Brain microvascular endothelial cell (primary cell): ENCODE data around the gene TMEM26.

Experiments used
- DNase-seq: peaks from one replicate; pipeline ENCODE4 v3.0.0-alpha.2; 2020
- H3K27ac ChIP-seq: fragments of 250-450 bp; sonication (Bioruptor Pico); 2 replicates; pipeline ENCODE4 v1.5.1; 2020; ENCODE audit warnings: mild to moderate bottlenecking, moderate library complexity
- H3K27me3 ChIP-seq: fragments of 250-450 bp; sonication (Bioruptor Pico); replicated peaks from 2 replicates; pipeline ENCODE4 v1.5.1; 2020; ENCODE audit warnings: mild to moderate bottlenecking
- H3K36me3 ChIP-seq: fragments of 250-450 bp; sonication (Bioruptor Pico); replicated peaks from 2 replicates; pipeline ENCODE4 v1.5.1; 2020; ENCODE audit warnings: mild to moderate bottlenecking
- H3K4me3 ChIP-seq: 2 replicates; pipeline ENCODE4 v1.5.1; 2011; ENCODE audit warnings: low read depth, mild to moderate bottlenecking, control low read depth, low read length, moderate library complexity
- in situ Hi-C: cut with HindIII; loops from 2 replicates; pipeline ENCODE4 v1.10.0; 2017; ENCODE audit warnings: low sequenced_read_pairs, low pct_ligation_motif_present
- TF ChIP-seq, protein P1 (sequence below): IDR thresholded peaks from 2 replicates; pipeline ENCODE4 v1.5.1; 2011; ENCODE audit warnings: low read depth, mild to moderate bottlenecking, moderate library complexity, low read length, control low read depth, inconsistent platforms; ENCODE audit errors: missing control alignments

Gene TMEM26

DNA sequence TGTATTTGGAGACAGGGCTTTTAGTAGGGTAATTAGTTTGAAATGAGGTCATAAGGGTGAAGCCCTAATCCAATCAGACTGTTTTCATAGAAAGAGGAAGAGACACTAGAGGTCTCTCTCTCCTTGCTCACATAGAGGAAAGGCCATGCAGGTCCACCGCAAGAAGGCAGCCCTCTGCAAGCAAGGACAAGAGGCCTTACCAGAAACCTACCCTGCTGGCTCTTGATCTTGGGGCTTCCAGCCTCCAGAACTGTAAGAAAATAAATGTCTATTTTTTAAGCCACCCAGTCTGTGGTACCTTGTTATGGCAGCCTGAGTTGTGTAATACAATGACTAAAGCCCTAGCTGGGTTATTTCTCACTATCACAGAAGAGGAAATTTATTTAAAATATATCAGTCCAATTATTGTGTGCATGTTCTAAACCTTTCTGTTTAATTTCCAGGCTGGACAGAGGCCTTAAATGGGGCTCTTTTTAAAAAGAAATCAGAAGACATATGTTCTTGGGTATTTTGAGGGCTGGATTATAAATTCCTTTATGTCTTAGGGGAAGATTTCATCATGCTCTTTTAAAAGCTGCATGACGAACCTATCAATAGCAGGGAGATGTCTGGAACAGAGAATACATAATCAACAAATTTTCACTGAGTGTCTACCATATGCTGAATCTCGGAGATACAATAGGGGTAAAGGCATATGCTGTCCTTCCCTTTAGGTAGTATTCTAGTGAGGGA, 12.9 kb upstream of the TMEM26 start:
- TF ChIP-seq, protein P1, sequence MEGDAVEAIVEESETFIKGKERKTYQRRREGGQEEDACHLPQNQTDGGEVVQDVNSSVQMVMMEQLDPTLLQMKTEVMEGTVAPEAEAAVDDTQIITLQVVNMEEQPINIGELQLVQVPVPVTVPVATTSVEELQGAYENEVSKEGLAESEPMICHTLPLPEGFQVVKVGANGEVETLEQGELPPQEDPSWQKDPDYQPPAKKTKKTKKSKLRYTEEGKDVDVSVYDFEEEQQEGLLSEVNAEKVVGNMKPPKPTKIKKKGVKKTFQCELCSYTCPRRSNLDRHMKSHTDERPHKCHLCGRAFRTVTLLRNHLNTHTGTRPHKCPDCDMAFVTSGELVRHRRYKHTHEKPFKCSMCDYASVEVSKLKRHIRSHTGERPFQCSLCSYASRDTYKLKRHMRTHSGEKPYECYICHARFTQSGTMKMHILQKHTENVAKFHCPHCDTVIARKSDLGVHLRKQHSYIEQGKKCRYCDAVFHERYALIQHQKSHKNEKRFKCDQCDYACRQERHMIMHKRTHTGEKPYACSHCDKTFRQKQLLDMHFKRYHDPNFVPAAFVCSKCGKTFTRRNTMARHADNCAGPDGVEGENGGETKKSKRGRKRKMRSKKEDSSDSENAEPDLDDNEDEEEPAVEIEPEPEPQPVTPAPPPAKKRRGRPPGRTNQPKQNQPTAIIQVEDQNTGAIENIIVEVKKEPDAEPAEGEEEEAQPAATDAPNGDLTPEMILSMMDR, result no peak
- Histone ChIP-seq H3K27me3 (no peaks in the 10 kb centered on the region), H3K27ac (no peak overlapping the region), H3K36me3 (no peaks in the 10 kb centered on the region), H3K4me3 (no peak overlapping the region)
- in situ Hi-C loops, result no loop called here
- no peak for DNase-seq

DNA sequence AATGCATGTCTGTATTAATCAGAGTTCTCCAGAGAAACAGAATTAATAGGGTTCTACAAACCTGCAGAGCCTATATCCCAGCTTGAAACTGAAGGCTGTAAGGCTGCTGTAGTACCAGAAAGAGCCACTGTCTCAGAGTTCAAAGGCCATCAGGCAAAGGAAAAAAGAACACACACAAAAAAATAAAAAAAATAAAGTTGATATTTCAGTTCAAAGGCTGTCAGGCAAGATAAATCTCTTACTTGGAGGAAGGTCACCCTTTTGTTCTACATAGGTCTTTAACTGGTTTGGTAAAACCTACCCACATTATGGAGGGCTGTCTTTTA, 12.0 kb upstream of the TMEM26 start:
- H3K27me3 ChIP-seq, result no peaks in the 10 kb centered on the region
- DNase-seq, result no peak
- in situ Hi-C loops, result no loop called here
- TF ChIP-seq, protein P1, result peak; percentile 37
- no peak overlapping the region for H3K4me3 ChIP-seq
- no peaks in the 10 kb centered on the region for H3K36me3 ChIP-seq
- no peak overlapping the region for H3K27ac ChIP-seq

DNA sequence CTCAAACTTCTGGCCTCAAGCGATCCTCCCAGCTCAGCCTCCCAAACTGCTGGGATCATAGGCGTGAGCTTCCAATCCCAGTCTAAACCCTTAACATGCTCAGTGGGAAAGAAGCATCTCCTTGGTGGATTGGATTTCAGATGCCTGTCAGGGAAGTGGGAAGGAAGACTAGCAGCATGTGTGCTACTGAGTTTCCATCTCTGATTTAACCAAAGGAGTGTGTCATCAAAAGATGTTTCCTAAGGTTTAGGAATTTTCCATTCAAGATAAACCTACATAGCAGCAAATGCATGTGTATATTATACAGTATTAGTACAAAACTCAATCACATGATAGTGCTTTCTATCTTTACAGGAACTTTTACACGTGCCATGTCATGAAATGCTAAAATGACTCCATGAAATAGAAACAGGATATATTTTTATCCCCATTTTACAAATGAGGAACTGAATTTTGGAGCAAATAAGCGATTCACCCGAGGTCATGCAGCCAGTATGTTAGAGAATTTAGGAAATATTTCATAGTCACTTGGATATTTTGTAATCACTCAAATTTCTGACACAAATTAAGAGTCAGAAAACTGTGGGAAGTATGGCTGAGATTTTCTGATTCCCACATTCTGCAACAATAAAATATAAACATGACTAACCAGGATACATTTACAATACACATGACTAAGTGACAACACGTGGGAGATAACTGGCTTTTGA, 11.4 kb upstream of the TMEM26 start:
- Histone ChIP-seq H3K36me3 (no peaks in the 10 kb centered on the region), H3K4me3 (no peak overlapping the region), H3K27ac (peak overlapping the region; percentile 58), H3K27me3 (no peaks in the 10 kb centered on the region)
- peak; percentile 45 for DNase-seq
- in situ Hi-C loops, result no loop called here
- TF ChIP-seq, protein P1, result no peak

DNA sequence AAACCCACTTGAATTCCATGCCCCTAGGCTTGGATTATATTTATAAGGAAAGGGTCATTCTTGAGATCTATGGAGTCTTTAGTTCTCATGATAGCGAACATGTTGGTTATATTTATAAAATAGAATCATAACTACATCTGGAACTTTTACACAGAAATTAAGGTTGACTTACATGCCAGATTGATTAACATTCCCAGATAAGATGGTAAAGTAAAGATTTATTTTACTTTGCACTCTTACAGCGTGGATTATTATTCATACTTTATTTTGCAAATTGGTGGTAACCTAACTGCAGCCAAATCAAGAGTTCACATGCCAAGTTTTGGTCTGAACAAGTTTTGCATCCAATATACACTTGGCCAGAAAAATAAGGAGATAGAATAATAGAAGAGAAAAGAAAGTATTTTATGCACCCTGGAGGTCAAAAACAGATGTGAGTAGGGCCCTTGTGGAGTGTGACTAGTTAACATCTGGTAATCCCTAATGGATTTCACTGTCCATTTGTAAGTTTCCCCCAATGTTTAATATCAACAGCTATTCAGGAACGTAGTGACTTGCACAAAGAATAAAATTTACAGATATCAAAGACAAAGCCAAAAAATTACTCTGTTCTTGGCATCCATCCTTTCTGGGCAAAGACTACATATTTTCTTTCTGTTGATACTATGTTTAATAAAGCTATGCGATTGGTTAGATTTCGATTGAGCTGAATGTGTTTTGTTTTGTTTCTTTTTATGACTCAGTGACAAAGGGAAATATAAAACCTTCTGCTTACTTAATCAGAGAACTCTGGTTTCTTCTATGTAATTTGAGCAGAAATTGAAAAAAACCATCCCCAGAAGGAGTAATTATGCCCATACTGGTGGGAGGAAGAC, 10.1 kb upstream of the TMEM26 start:
- Histone ChIP-seq H3K27ac (no peak overlapping the region), H3K27me3 (no peaks in the 10 kb centered on the region), H3K36me3 (no peaks in the 10 kb centered on the region), H3K4me3 (no peak overlapping the region)
- DNase-seq, result no peak
- in situ Hi-C loops, result no loop called here
- TF ChIP-seq, protein P1, result no peak

DNA sequence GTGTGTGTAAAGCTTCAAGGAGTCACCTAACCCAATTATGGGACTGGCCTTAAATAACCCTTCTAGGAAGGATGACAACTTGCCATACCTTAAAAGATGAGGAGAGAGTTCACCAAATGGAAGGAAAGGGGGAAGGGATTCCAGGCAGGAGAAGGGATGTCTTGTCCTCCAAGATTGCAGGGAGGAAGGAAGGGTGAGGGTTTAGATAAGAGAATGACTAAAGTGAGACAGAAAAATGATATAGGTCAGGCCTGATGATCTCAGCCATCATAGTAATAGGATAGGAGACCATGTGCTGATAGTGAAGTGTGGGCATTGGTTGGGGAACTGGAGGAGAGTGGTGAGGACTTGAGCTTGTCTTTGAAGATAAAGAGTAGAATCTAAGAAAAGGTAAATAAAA, 7.7 kb upstream of the TMEM26 start:
- DNase-seq, result no peak
- TF ChIP-seq, protein P1, result no peak
- no peak overlapping the region for H3K27ac ChIP-seq
- in situ Hi-C loops, result no loop called here
- no peaks in the 10 kb centered on the region for H3K27me3 ChIP-seq
- H3K36me3 ChIP-seq, result no peaks in the 10 kb centered on the region
- H3K4me3 ChIP-seq, result no peak overlapping the region
